IMR-90 (cell line): Measurements from ENCODE around the gene INAVA. TPM values are rescaled to one million over a fixed set of nuclear protein-coding genes. Genes with fewer than 3 reads are reported as not detected.

Experiments used
- ATAC-seq: fragments of 200-7000 bp; cut with Tn5 transposase; 2 replicates; pipeline ENCODE4 v1.9.1; 2020; ENCODE audit warnings: low read depth, mild to moderate bottlenecking, moderate library complexity
- BruUV-seq: library from RNA; stranded (reverse); fragments of 400-500 nt; replicated peaks from 2 replicates; lab custom pipeline; 2021; lab: Mats Ljungman, UMichigan
- CTCF ChIA-PET: fragments of 300-600 bp; formaldehyde crosslinking; extraction: SDS; loops from one replicate; lab custom pipeline; 2021; ENCODE audit warnings: antibody characterized with exemption; lab: Yijun Ruan, JAX
- POLR2A ChIA-PET: fragments of 300-600 bp; sonication (Branson Sonifier 250); formaldehyde crosslinking; loops from one replicate; lab custom pipeline; 2022; ENCODE audit warnings: antibody characterized with exemption; ENCODE audit not compliant: unreplicated experiment; lab: Charles Lee
- DNase-seq: peaks from one replicate; pipeline ENCODE4 v3.0.0; 2013
- H2AFZ ChIP-seq: replicated peaks from 2 replicates; pipeline ENCODE3; 2013; ENCODE audit warnings: low read length, mild to moderate bottlenecking; ENCODE audit not compliant: poor library complexity
- H2AK5ac ChIP-seq: 2 replicates; pipeline ENCODE4 v1.6.1; 2013; ENCODE audit warnings: low read depth, low read length, inconsistent platforms
- H2AK9ac ChIP-seq: replicated peaks from 2 replicates; pipeline ENCODE3; 2013; ENCODE audit warnings: mild to moderate bottlenecking, low read depth, low read length, moderate library complexity; ENCODE audit not compliant: poor library complexity
- H2BK120ac ChIP-seq: 2 replicates; pipeline ENCODE4 v1.6.1; 2013; ENCODE audit warnings: low read depth, low read length, inconsistent platforms
- H2BK15ac ChIP-seq: 3 replicates; pipeline ENCODE4 v1.6.1; 2013; ENCODE audit warnings: low read depth, low read length, inconsistent platforms
- H2BK20ac ChIP-seq: 2 replicates; pipeline ENCODE4 v1.6.1; 2013; ENCODE audit warnings: low read depth, mild to moderate bottlenecking, inconsistent platforms, low read length, moderate library complexity
- H2BK5ac ChIP-seq: 2 replicates; pipeline ENCODE4 v1.6.1; 2013; ENCODE audit warnings: mild to moderate bottlenecking, low read depth, low read length, inconsistent platforms; ENCODE audit not compliant: poor library complexity, severe bottlenecking
- H3K14ac ChIP-seq: replicated peaks from 2 replicates; pipeline ENCODE4 v1.6.1; 2013; ENCODE audit warnings: low read depth, low read length, inconsistent platforms
- H3K18ac ChIP-seq: 2 replicates; pipeline ENCODE4 v1.6.1; 2013; ENCODE audit warnings: low read depth, low read length, control low read depth
- H3K23ac ChIP-seq: 2 replicates; pipeline ENCODE4 v1.6.1; 2013; ENCODE audit warnings: low read depth, low read length, inconsistent platforms
- H3K27ac ChIP-seq: 2 replicates; pipeline ENCODE4 v1.5.1; 2013; ENCODE audit warnings: mild to moderate bottlenecking, control low read depth, low read length; ENCODE audit not compliant: insufficient read depth
- H3K27me3 ChIP-seq: 2 replicates; pipeline ENCODE4 v1.6.1; 2013; ENCODE audit warnings: low read length; ENCODE audit not compliant: control insufficient read depth, insufficient read depth
- H3K36me3 ChIP-seq: 2 replicates; pipeline ENCODE4 v1.6.1; 2013; ENCODE audit warnings: low read length, mixed read lengths; ENCODE audit not compliant: control insufficient read depth, insufficient read depth
- H3K4ac ChIP-seq: 2 replicates; pipeline ENCODE4 v1.6.1; 2013; ENCODE audit warnings: low read depth, low read length, inconsistent platforms
- H3K4me1 ChIP-seq: 2 replicates; pipeline ENCODE4 v1.6.1; 2013; ENCODE audit warnings: low read length, mixed read lengths; ENCODE audit not compliant: control insufficient read depth, insufficient read depth
- H3K4me2 ChIP-seq: 2 replicates; pipeline ENCODE4 v1.6.1; 2013; ENCODE audit warnings: low read depth, mild to moderate bottlenecking, control low read depth, low read length, moderate library complexity
- H3K4me3 ChIP-seq: 2 replicates; pipeline ENCODE4 v1.5.1; 2013; ENCODE audit warnings: low read depth, mild to moderate bottlenecking, control low read depth, low read length, moderate library complexity; ENCODE audit not compliant: insufficient read depth
- H3K56ac ChIP-seq: 2 replicates; pipeline ENCODE4 v1.6.1; 2013; ENCODE audit warnings: low read length, inconsistent platforms; ENCODE audit not compliant: insufficient read depth; ENCODE audit errors: extremely low read depth
- H3K79me1 ChIP-seq, 2 experiments: 2 replicates each; pipeline ENCODE4 v1.6.1; 2013; ENCODE audit warnings: low read length in 2 of 2, inconsistent platforms in 1 of 2, low read depth in 1 of 2
- H3K9ac ChIP-seq: 2 replicates; pipeline ENCODE4 v1.6.1; 2013; ENCODE audit warnings: low read depth, low read length, control low read depth
- H3K9me1 ChIP-seq: 2 replicates; pipeline ENCODE4 v1.6.1; 2013; ENCODE audit warnings: low read length, inconsistent platforms; ENCODE audit not compliant: insufficient read depth
- H3K9me3 ChIP-seq: 2 replicates; pipeline ENCODE4 v1.6.1; 2013; ENCODE audit warnings: low read length; ENCODE audit not compliant: control insufficient read depth, insufficient read depth
- H4K20me1 ChIP-seq: 2 replicates; pipeline ENCODE4 v1.6.1; 2013; ENCODE audit warnings: low read length, inconsistent platforms; ENCODE audit not compliant: insufficient read depth
- H4K5ac ChIP-seq: 2 replicates; pipeline ENCODE4 v1.6.1; 2013; ENCODE audit warnings: mild to moderate bottlenecking, low read depth, low read length, control low read depth
- H4K8ac ChIP-seq, 2 experiments: 2 replicates each; pipeline ENCODE4 v1.6.1; 2013; ENCODE audit warnings: low read depth in 2 of 2, low read length in 2 of 2, control low read depth in 1 of 2, inconsistent platforms in 1 of 2
- H4K91ac ChIP-seq: 2 replicates; pipeline ENCODE4 v1.6.1; 2013; ENCODE audit warnings: low read depth, low read length, inconsistent platforms; ENCODE audit not compliant: insufficient read depth
- BHLHE40 ChIP-seq: fragments of 150-350 bp; IDR thresholded peaks from 2 replicates; pipeline ENCODE4 v1.6.1; 2016; ENCODE audit warnings: mild to moderate bottlenecking, low read depth, low read length
- CHD1 ChIP-seq: IDR thresholded peaks from 2 replicates; pipeline ENCODE4 v1.6.1; 2012; ENCODE audit warnings: low read depth, low read length, improper control_type of control experiment
- MXI1 ChIP-seq: IDR thresholded peaks from 2 replicates; pipeline ENCODE4 v1.6.1; 2012; ENCODE audit warnings: low read depth, mild to moderate bottlenecking, low read length, moderate library complexity, borderline replicate concordance
- RAD21 ChIP-seq: IDR thresholded peaks from 2 replicates; pipeline ENCODE4 v1.6.1; 2012; ENCODE audit warnings: low read length, improper control_type of control experiment
- SMC3 ChIP-seq: fragments of 150-350 bp; IDR thresholded peaks from 2 replicates; pipeline ENCODE4 v1.6.1; 2016; ENCODE audit warnings: low read depth, mild to moderate bottlenecking, antibody characterized with exemption, low read length, moderate library complexity
- WGBS, 2 experiments: methylation state at CpG; one replicate each; pipeline versions ENCODE4 v1.1.5 to v1.1.7; 2013; ENCODE audit warnings: missing lambda C conversion rate in 2 of 2; ENCODE audit not compliant: insufficient read length in 1 of 2; ENCODE audit errors: extremely low coverage in 2 of 2; 5-methylcytosine and 5-hydroxymethylcytosine counted together
- dilution Hi-C: fragments of 300-500 bp; cut with HindIII; formaldehyde crosslinking; loops from one replicate; pipeline ENCODE4 v1.14.3; 2018; ENCODE audit warnings: low sequenced_read_pairs; ENCODE audit not compliant: unreplicated experiment
- in situ Hi-C: fragments of 300-500 bp; cut with MboI; formaldehyde crosslinking; loops from 3 replicates; pipeline ENCODE4 v1.14.3; 2019; ENCODE audit warnings: low sequenced_read_pairs, inconsistent platforms, mixed read lengths
- intact Hi-C: fragments of 100-400 bp; cut with micrococcal nuclease; formaldehyde crosslinking; loops from 2 replicates; pipeline ENCODE4 v1.10.0; 2022
- polyA plus RNA-seq, 3 experiments: library from polyadenylated mRNA; depleted of rRNA; stranded (reverse); fragments of >200 nt; gene quantifications; 2 replicates each; pipeline ENCODE4 v1.2.3, GENCODE V29; 2012; ENCODE audit warnings: low replicate concordance in 1 of 3
- total RNA-seq: library from RNA; depleted of rRNA; stranded (reverse); fragments of >200 nt; gene quantifications from 2 replicates; pipeline ENCODE4 v1.2.3, GENCODE V29; 2012

The INAVA gene
- total and polyA plus RNA-seq, 2 of the 4 experiments (the other 2 are of a cell fraction), result under 0.01 to 0.07 TPM

- dilution Hi-C loops, result no loop called here
- ChIA-PET CTCF (interaction anchor here (0.6 kb wide), 1 partner anchor 18 kb away, joined by 6 read pairs; no protein-coding TSS in a partner anchor), POLR2A (no interaction called here)
- ATAC-seq (no peak), DNase-seq (no peak)
- Histone ChIP-seq H2AK9ac (no peak overlapping the region), H2BK20ac (no peak overlapping the region), H3K27ac (no peak overlapping the region), H3K4ac (no peak overlapping the region), H2AFZ (no peak overlapping the region), H2BK5ac (no peak overlapping the region), H3K79me1 (no peaks in the 10 kb centered on the region), H3K9me1 (no peaks in the 10 kb centered on the region), H2BK15ac (no peak overlapping the region), H3K27me3 (peaks cover 26% of the 10 kb centered on the region), H3K36me3 (no peaks in the 10 kb centered on the region), H2BK120ac (no peak overlapping the region), H3K9me3 (no peaks in the 10 kb centered on the region), H3K4me2 (no peak overlapping the region), H4K20me1 (no peaks in the 10 kb centered on the region), H3K9ac (no peak overlapping the region), H3K23ac (no peak overlapping the region), H4K8ac (no peak overlapping the region), H3K56ac (no peak overlapping the region), H3K4me3 (no peak overlapping the region), H4K5ac (no peak overlapping the region), H3K4me1 (no peaks in the 10 kb centered on the region), H3K14ac (no peak overlapping the region), H4K91ac (no peak overlapping the region), H2AK5ac (no peak overlapping the region), H3K18ac (no peak overlapping the region)
- no TSS peak for BruUV-seq
- intact Hi-C loops, result no loop called here
- TF ChIP-seq MXI1 (no peak), RAD21 (no peak), CHD1 (no peak), SMC3 (no peak), BHLHE40 (no peak)
- in situ Hi-C loops, result no loop called here
- WGBS, 2 experiments, result no CpG with 5 or more reads among the region's 5 CpGs
Observed at GRCh38 chr1:200903793-200904192, 9.1 kb downstream of the INAVA start.
